Measurements from ENCODE around the gene LRRD1.
"Not testable (repeated sequence)": the region's sequence is repeated elsewhere in the genome, so short reads cannot be mapped to it uniquely, and the experiment has no call there.

LRRD1 gene

GRCh38 chr7:92178928-92179924 is at the start of gene LRRD1:
LRRD1 (minus strand) TSS chr7:92179142; CDS start chr7:92165202, 13,940 bp downstream.
- DNase-seq (ENCODE audit: low read depth in 1 of 2, low spot score in 1 of 2), result peak; percentile 79 to 89

GRCh38 chr7:92228742-92229141 is 49.8 kb upstream of the LRRD1 start:
- DNase-seq (ENCODE audit: low read depth in 1 of 2, low spot score in 1 of 2), result no peak

- no peak for DNase-seq (ENCODE audit: low read depth in 1 of 2, low spot score in 1 of 2)
Observed at GRCh38 chr7:92228100-92228499, 49.2 kb upstream of the LRRD1 start.

- no peak for DNase-seq (ENCODE audit: low read depth in 1 of 2, low spot score in 1 of 2)
Observed at GRCh38 chr7:92226981-92227380, 48.0 kb upstream of the LRRD1 start.

GRCh38 chr7:92221766-92222165 is 42.8 kb upstream of the LRRD1 start:
- no peak for DNase-seq (ENCODE audit: low read depth in 1 of 2, low spot score in 1 of 2)

- DNase-seq (ENCODE audit: low read depth in 1 of 2, low spot score in 1 of 2), result no peak
Observed at GRCh38 chr7:92206672-92207071, 27.7 kb upstream of the LRRD1 start.

- no peak for DNase-seq (ENCODE audit: low read depth in 1 of 2, low spot score in 1 of 2)
Observed at GRCh38 chr7:92205987-92206386, 27.0 kb upstream of the LRRD1 start.

GRCh38 chr7:92200791-92201190 is 21.8 kb upstream of the LRRD1 start:
- no peak for DNase-seq (ENCODE audit: low read depth in 1 of 2, low spot score in 1 of 2)

GRCh38 chr7:92192326-92192725 is 13.4 kb upstream of the LRRD1 start:
- DNase-seq (ENCODE audit: low read depth in 1 of 2, low spot score in 1 of 2), result no peak

- DNase-seq (ENCODE audit: low read depth in 1 of 2, low spot score in 1 of 2), result not testable (repeated sequence)
Observed at GRCh38 chr7:92189246-92189645, 10.3 kb upstream of the LRRD1 start.

- not testable (repeated sequence) for DNase-seq (ENCODE audit: low read depth in 1 of 2, low spot score in 1 of 2)
Observed at GRCh38 chr7:92184294-92184693, 5.4 kb upstream of the LRRD1 start.

GRCh38 chr7:92177362-92177761 is 1.6 kb downstream of the LRRD1 start:
- no peak for DNase-seq (ENCODE audit: low read depth in 1 of 2, low spot score in 1 of 2)

- DNase-seq (ENCODE audit: low read depth in 1 of 2, low spot score in 1 of 2), result not testable (repeated sequence)
Observed at GRCh38 chr7:92169529-92169928, 9.4 kb downstream of the LRRD1 start.

- no peak for DNase-seq (ENCODE audit: low read depth in 1 of 2, low spot score in 1 of 2)
Observed at GRCh38 chr7:92161271-92161670, 17.7 kb downstream of the LRRD1 start.

GRCh38 chr7:92158660-92159575 is 20.0 kb downstream of the LRRD1 start:
- DNase-seq (ENCODE audit: low read depth in 1 of 2, low spot score in 1 of 2), result no peak

- DNase-seq (ENCODE audit: low read depth in 1 of 2, low spot score in 1 of 2), result no peak
Observed at GRCh38 chr7:92156990-92157389, 22.0 kb downstream of the LRRD1 start.

- DNase-seq (ENCODE audit: low read depth in 1 of 2, low spot score in 1 of 2), result no peak
Observed at GRCh38 chr7:92155108-92155739, 23.7 kb downstream of the LRRD1 start.

GRCh38 chr7:92150450-92151017 is 28.4 kb downstream of the LRRD1 start:
- no peak for DNase-seq (ENCODE audit: low read depth in 1 of 2, low spot score in 1 of 2)

- no peak for DNase-seq (ENCODE audit: low read depth in 1 of 2, low spot score in 1 of 2)
Observed at GRCh38 chr7:92149736-92150239, 29.2 kb downstream of the LRRD1 start.

GRCh38 chr7:92143192-92143880 is 35.6 kb downstream of the LRRD1 start:
- not testable (repeated sequence) for DNase-seq (ENCODE audit: low read depth in 1 of 2, low spot score in 1 of 2)

Data from stimulated activated CD4-positive, alpha-beta T cell treated with anti-CD3 and anti-CD28 coated beads, Interleukin-15, amount 100 ng/mL, for 1 hour (primary cell).